K562 (cell line): ENCODE data around the gene ZCCHC24. TPM values are rescaled to one million over a fixed set of nuclear protein-coding genes. Genes with fewer than 3 reads are reported as not detected.

Experiments used
- ARID2 ChIP-seq: fragments of 450-650 bp; IDR thresholded peaks from 2 replicates; pipeline ENCODE4 v1.6.1; 2017; ENCODE audit warnings: antibody characterized with exemption, mild to moderate bottlenecking
- C11orf30 ChIP-seq: fragments of 450-650 bp; IDR thresholded peaks from 2 replicates; pipeline ENCODE4 v1.6.1; 2016; ENCODE audit warnings: low read depth, mild to moderate bottlenecking
- CEBPG ChIP-seq, 3 experiments: fragments of 200-800 bp in 1 of 3; sonication (Bioruptor generic) in 1 of 3; sonication (generic) in 1 of 3; formaldehyde crosslinking in 1 of 3; IDR thresholded peaks in 2 of 3; conservative IDR thresholded peaks in 1 of 3; 2 replicates each; pipeline versions ENCODE4 v1.6.1 to v1.8.0; 2016 to 2022; ENCODE audit warnings: missing compliant biosample characterization in 2 of 3, missing genetic modification characterization in 2 of 3, mild to moderate bottlenecking in 1 of 3, missing genetic modification reagents in 1 of 3
- CHD4 ChIP-seq: fragments of 200-600 bp; sonication (generic); IDR thresholded peaks from 3 replicates; pipeline ENCODE4 v1.6.1; 2012; ENCODE audit warnings: low read depth, mild to moderate bottlenecking, mixed read lengths, low read length, inconsistent platforms; ENCODE audit not compliant: insufficient read depth, insufficient replicate concordance, poor library complexity, severe bottlenecking
- ETS2 ChIP-seq: IDR thresholded peaks from 2 replicates; pipeline ENCODE4 v1.6.1; 2016; ENCODE audit warnings: borderline replicate concordance, missing genetic modification characterization, mild to moderate bottlenecking, moderate library complexity, missing compliant biosample characterization; ENCODE audit not compliant: poor library complexity, severe bottlenecking
- FOSL1 ChIP-seq: fragments of 200-800 bp; sonication (Bioruptor generic); conservative IDR thresholded peaks from 2 replicates; pipeline ENCODE4 v1.6.1; 2016; ENCODE audit warnings: missing genetic modification characterization, missing compliant biosample characterization
- HDAC3 ChIP-seq: fragments of 450-650 bp; IDR thresholded peaks from 2 replicates; pipeline ENCODE4 v1.6.1; 2018; ENCODE audit warnings: borderline replicate concordance, mild to moderate bottlenecking, moderate library complexity; ENCODE audit not compliant: partially characterized antibody
- HMBOX1 ChIP-seq: sonication (generic); IDR thresholded peaks from 2 replicates; pipeline ENCODE4 v1.6.1; 2016
- HMGN3 ChIP-seq: IDR thresholded peaks from 2 replicates; pipeline ENCODE4 v1.6.1; 2011; ENCODE audit warnings: borderline replicate concordance, low read depth, mild to moderate bottlenecking, mixed read lengths, low read length; ENCODE audit not compliant: insufficient read length; ENCODE audit errors: extremely low read depth
- NR2C2 ChIP-seq, 2 experiments: fragments of 200-800 bp in 1 of 2; sonication (Bioruptor generic) in 1 of 2; sonication (generic) in 1 of 2; formaldehyde crosslinking in 1 of 2; IDR thresholded peaks; 2 replicates each; pipeline versions ENCODE4 v1.6.1 to v1.8.0; 2016 to 2022; ENCODE audit warnings: mild to moderate bottlenecking in 1 of 2, missing compliant biosample characterization in 1 of 2, missing genetic modification characterization in 1 of 2, missing genetic modification reagents in 1 of 2
- NUFIP1 ChIP-seq: fragments of 450-650 bp; IDR thresholded peaks from 2 replicates; pipeline ENCODE4 v1.6.1; 2018; ENCODE audit not compliant: partially characterized antibody
- RB1 ChIP-seq: fragments of 450-650 bp; IDR thresholded peaks from 2 replicates; pipeline ENCODE4 v1.6.1; 2017; ENCODE audit warnings: low read depth, mild to moderate bottlenecking
- RBFOX2 ChIP-seq: fragments of 200-400 bp; formaldehyde crosslinking; IDR thresholded peaks from 2 replicates; pipeline ENCODE4 v1.6.1; 2017; ENCODE audit warnings: low read depth, mild to moderate bottlenecking, low read length, moderate library complexity
- SMAD2 ChIP-seq: fragments of 150-350 bp; IDR thresholded peaks from 2 replicates; pipeline ENCODE4 v1.6.1; 2014; ENCODE audit warnings: low read depth, mild to moderate bottlenecking, low read length
- SMARCA5 ChIP-seq: fragments of 450-650 bp; IDR thresholded peaks from 2 replicates; pipeline ENCODE4 v1.6.1; 2016
- TAF1 ChIP-seq: IDR thresholded peaks from 2 replicates; pipeline ENCODE4 v1.6.1; 2011; ENCODE audit warnings: mild to moderate bottlenecking, low read length, moderate library complexity; ENCODE audit not compliant: insufficient read depth, control insufficient read depth, severe bottlenecking; ENCODE audit errors: extremely low read depth
- TBP ChIP-seq: optimal IDR thresholded peaks from 2 replicates; pipeline ENCODE3; 2011; ENCODE audit warnings: low read depth, low read length, improper control_type of control experiment
- TRIM24 ChIP-seq, 2 experiments: fragments of 450-650 bp; IDR thresholded peaks; 2 replicates each; pipeline ENCODE4 v1.6.1; 2016
- TRIM25 ChIP-seq: fragments of 450-650 bp; IDR thresholded peaks from 2 replicates; pipeline ENCODE4 v1.7.0; 2016; ENCODE audit warnings: borderline replicate concordance
- ZNF347 ChIP-seq: fragments of 450-650 bp; formaldehyde crosslinking; IDR thresholded peaks from 2 replicates; pipeline ENCODE4 v1.4.0; 2020; ENCODE audit warnings: low read depth, mild to moderate bottlenecking, moderate library complexity
- ZNF395 ChIP-seq: fragments of 200-800 bp; sonication (Bioruptor generic); IDR thresholded peaks from 2 replicates; pipeline ENCODE4 v1.6.1; 2017; ENCODE audit warnings: missing genetic modification characterization, missing compliant biosample characterization
- ZNF766 ChIP-seq: fragments of 200-800 bp; sonication (Bioruptor generic); conservative IDR thresholded peaks from 2 replicates; pipeline ENCODE4 v1.6.1; 2016; ENCODE audit warnings: missing genetic modification characterization, missing compliant biosample characterization
- polyA plus RNA-seq, 8 experiments: library from polyadenylated mRNA; depleted of rRNA in 4 of 8; stranded (reverse) in 5 of 8; unstranded in 3 of 8; fragments of >200 nt; fragmentation: Nextera tagmentation in 2 of 8; fragmentation: Illumina TruSeq in 1 of 8; extraction: Ambion mirVana in 2 of 8; extraction: Trizol in 1 of 8; gene quantifications; 2 replicates each; pipeline versions ENCODE4 v1.2.1 to v1.2.3, GENCODE V29; 2011 to 2014; ENCODE audit warnings: inconsistent platforms in 1 of 8, missing spikeins in 1 of 8
- total RNA-seq, 7 experiments: library from RNA; depleted of rRNA in 6 of 7; stranded (reverse); fragments of >200 nt in 6 of 7; fragmentation: Illumina TruSeq in 2 of 7; extraction: Trizol in 2 of 7; gene quantifications; 2 replicates each; pipeline versions ENCODE4 v1.2.1 to v1.2.3, GENCODE V29; 2011 to 2021; ENCODE audit warnings: low replicate concordance in 1 of 7

The ZCCHC24 gene
- total and polyA plus RNA-seq, 9 of the 15 experiments (the other 6 are each of a cell fraction or from before 2014, with no cell fraction given), result 0.84 to 11.0 (median 4.6) TPM

- TF ChIP-seq ZNF395 (no peak), TBP (no peak), NUFIP1 (no peak), ZNF347 (CRISPR knock-in tag) (no peak), FOSL1 (tag) (peak; percentile 49), ZNF766 (no peak), TAF1 (no peak), HMBOX1 (no peak), ARID2 (no peak), CEBPG (CRISPR knock-in tag; IDR thresholded peaks at IDR 0.05) (no peak), CEBPG (tag; conservative IDR thresholded peaks at IDR 0.05 in 1 of 2, IDR thresholded peaks at IDR 0.05 in 1 of 2) (no peak), C11orf30 (no peak), CHD4 (no peak), ETS2 (no peak), SMAD2 (no peak), HDAC3 (no peak), HMGN3 (no peak), TRIM25 (no peak), TRIM24 (IDR thresholded peaks at IDR 0.05) (no peak), SMARCA5 (no peak), NR2C2 (CRISPR knock-in tag; IDR thresholded peaks at IDR 0.05) (0 out of 2 replicates have a peak, but pooled peaks have one; percentile 13), NR2C2 (tag; IDR thresholded peaks at IDR 0.05) (no peak), RB1 (no peak), RBFOX2 (no peak)
Observed at GRCh38 chr10:79491143-79491835, 45.9 kb upstream of the ZCCHC24 start (continued).
